Epithelial cell of proximal tubule (primary cell): ENCODE data around the gene NCBP3. TPM values are rescaled to one million over a fixed set of nuclear protein-coding genes. Genes with fewer than 3 reads are reported as not detected.

Source experiments
- DNase-seq: peaks from one replicate; pipeline ENCODE4 v3.0.0-alpha.2; 2011; ENCODE audit warnings: low read depth
- H3K4me3 ChIP-seq: 2 replicates; pipeline ENCODE4 v1.5.1; 2011; ENCODE audit warnings: low read depth, mild to moderate bottlenecking, low read length
- CTCF ChIP-seq: conservative IDR thresholded peaks from 2 replicates; pipeline ENCODE4 v1.5.1; 2012; ENCODE audit warnings: low read depth, mild to moderate bottlenecking, low read length
- total RNA-seq: library from RNA; depleted of rRNA; stranded (reverse); fragments of >200 nt; gene quantifications from 2 replicates; pipeline ENCODE4 v1.2.3, GENCODE V29; 2015

NCBP3 gene
- total RNA-seq, result 15.2 and 16.4 TPM in 2 replicates

- peak within 1 kb of the TSS; percentile 93 for H3K4me3 ChIP-seq
- DNase-seq, result no peak
- peak; percentile 85 for TF ChIP-seq CTCF
Observed at GRCh38 chr17:3845621-3846436, at the start of gene NCBP3. Gene NCBP3, minus strand, starts transcription at chr17:3846246. Its CDS starts 23 bp downstream, at chr17:3846223.

GRCh38 chr17:3895354-3895753 is 49.3 kb upstream of the NCBP3 start:
- DNase-seq, result no peak
- TF ChIP-seq CTCF, result no peak
- no peak overlapping the region for H3K4me3 ChIP-seq

GRCh38 chr17:3894911-3895343 is 48.9 kb upstream of the NCBP3 start:
- no peak for DNase-seq

GRCh38 chr17:3894188-3894587 is 48.1 kb upstream of the NCBP3 start:
- H3K4me3 ChIP-seq, result no peak overlapping the region
- DNase-seq, result no peak
- TF ChIP-seq CTCF, result no peak

More at GRCh38 chr17:3894911-3895343, 48.9 kb upstream of the NCBP3 start:
- H3K4me3 ChIP-seq, result no peak overlapping the region
- TF ChIP-seq CTCF, result no peak

- DNase-seq, result no peak
- H3K4me3 ChIP-seq, result peak overlapping the region; percentile 66
- no peak for TF ChIP-seq CTCF
Observed at GRCh38 chr17:3893720-3894116, 47.7 kb upstream of the NCBP3 start.

GRCh38 chr17:3893003-3893719 is 47.1 kb upstream of the NCBP3 start, which contains the start of gene CAMKK1:
Gene CAMKK1, minus strand, starts transcription at chr17:3893053. Its CDS starts 7,366 bp downstream, at chr17:3885687.
- DNase-seq, result no peak
- peak within 1 kb of the TSS; percentile 73 for H3K4me3 ChIP-seq
- TF ChIP-seq CTCF, result no peak
